Trophoblast cell (in vitro differentiated cells and primary cell): Measurements from ENCODE around the gene ZNF763.
A peak's percentile ranks its signal among the peaks of the same experiment; 100 is the strongest.

Experiments
- DNase-seq, 2 donors: peaks; one replicate each; pipeline ENCODE4 v3.0.0-alpha.2; 2016
- H2AFZ ChIP-seq: 2 replicates; pipeline ENCODE4 v1.6.1; 2013; ENCODE audit warnings: low read length, moderate library complexity, mild to moderate bottlenecking; ENCODE audit not compliant: insufficient read depth, poor library complexity
- H2AK5ac ChIP-seq: 2 replicates; pipeline ENCODE4 v1.6.1; 2013; ENCODE audit warnings: mild to moderate bottlenecking, low read length
- H2BK120ac ChIP-seq: 2 replicates; pipeline ENCODE4 v1.6.1; 2013; ENCODE audit warnings: low read length, mild to moderate bottlenecking, moderate library complexity; ENCODE audit not compliant: insufficient read depth, poor library complexity
- H2BK12ac ChIP-seq: 2 replicates; pipeline ENCODE4 v1.6.1; 2013; ENCODE audit warnings: mild to moderate bottlenecking, low read length, moderate library complexity
- H2BK5ac ChIP-seq: 2 replicates; pipeline ENCODE4 v1.6.1; 2013; ENCODE audit warnings: low read length, low read depth, moderate library complexity, mild to moderate bottlenecking; ENCODE audit not compliant: poor library complexity
- H3K14ac ChIP-seq: 2 replicates; pipeline ENCODE4 v1.6.1; 2013; ENCODE audit warnings: mild to moderate bottlenecking, low read length
- H3K18ac ChIP-seq: 2 replicates; pipeline ENCODE4 v1.6.1; 2013; ENCODE audit warnings: mild to moderate bottlenecking, low read length
- H3K23ac ChIP-seq: 2 replicates; pipeline ENCODE4 v1.6.1; 2013; ENCODE audit warnings: low read length
- H3K27ac ChIP-seq: 2 replicates; pipeline ENCODE4 v1.5.1; 2013; ENCODE audit warnings: low read depth, mild to moderate bottlenecking, inconsistent platforms, low read length, moderate library complexity
- H3K27me3 ChIP-seq: 2 replicates; pipeline ENCODE4 v1.6.1; 2013; ENCODE audit warnings: inconsistent platforms, mild to moderate bottlenecking, low read length, moderate library complexity; ENCODE audit not compliant: insufficient read depth
- H3K36me3 ChIP-seq, 2 experiments: 1 replicate in 1 of 2; 2 replicates in 1 of 2; pipeline ENCODE4 v1.6.1; 2013; ENCODE audit warnings: low read length in 2 of 2, mild to moderate bottlenecking in 2 of 2, moderate library complexity in 1 of 2; ENCODE audit not compliant: insufficient read depth in 2 of 2, control insufficient read depth in 1 of 2
- H3K4ac ChIP-seq: 2 replicates; pipeline ENCODE4 v1.6.1; 2013; ENCODE audit warnings: low read depth, mild to moderate bottlenecking, low read length, moderate library complexity
- H3K4me1 ChIP-seq, 2 experiments: 1 replicate in 1 of 2; 2 replicates in 1 of 2; pipeline ENCODE4 v1.6.1; 2013; ENCODE audit warnings: low read length in 2 of 2, mild to moderate bottlenecking in 2 of 2, moderate library complexity in 1 of 2; ENCODE audit not compliant: insufficient read depth in 2 of 2, control insufficient read depth in 1 of 2
- H3K4me2 ChIP-seq: 2 replicates; pipeline ENCODE4 v1.6.1; 2013; ENCODE audit warnings: inconsistent platforms, mild to moderate bottlenecking, low read length, moderate library complexity
- H3K4me3 ChIP-seq: 2 replicates; pipeline ENCODE4 v1.5.1; 2013; ENCODE audit warnings: mild to moderate bottlenecking, low read depth, low read length, inconsistent platforms
- H3K79me1 ChIP-seq: one replicate; pipeline ENCODE4 v1.6.1; 2013; ENCODE audit warnings: low read length
- H3K79me2 ChIP-seq: 2 replicates; pipeline ENCODE4 v1.6.1; 2013; ENCODE audit warnings: low read length, mild to moderate bottlenecking; ENCODE audit not compliant: control insufficient read depth, insufficient read depth, poor library complexity
- H3K9ac ChIP-seq: 2 replicates; pipeline ENCODE4 v1.6.1; 2013; ENCODE audit warnings: mild to moderate bottlenecking, low read length
- H3K9me3 ChIP-seq: 2 replicates; pipeline ENCODE4 v1.6.1; 2013; ENCODE audit warnings: low read depth, mild to moderate bottlenecking, control low read depth, inconsistent platforms, low read length; ENCODE audit not compliant: insufficient read depth
- H4K12ac ChIP-seq: 2 replicates; pipeline ENCODE4 v1.6.1; 2013; ENCODE audit warnings: low read depth, mild to moderate bottlenecking, low read length, moderate library complexity
- H4K8ac ChIP-seq: 2 replicates; pipeline ENCODE4 v1.6.1; 2013; ENCODE audit warnings: low read depth, mild to moderate bottlenecking, low read length, moderate library complexity
- H4K91ac ChIP-seq: one replicate; pipeline ENCODE4 v1.6.1; 2013; ENCODE audit warnings: low read depth, mild to moderate bottlenecking, low read length, moderate library complexity
- WGBS: extraction: QIAGEN DNeasy Blood & Tissue Kit; methylation state at CpG from one replicate; pipeline ENCODE4 v1.1.7; 2013; ENCODE audit warnings: missing lambda C conversion rate; ENCODE audit not compliant: insufficient read length, insufficient coverage; ENCODE audit errors: extremely low coverage; 5-methylcytosine and 5-hydroxymethylcytosine counted together

Gene ZNF763

DNA sequence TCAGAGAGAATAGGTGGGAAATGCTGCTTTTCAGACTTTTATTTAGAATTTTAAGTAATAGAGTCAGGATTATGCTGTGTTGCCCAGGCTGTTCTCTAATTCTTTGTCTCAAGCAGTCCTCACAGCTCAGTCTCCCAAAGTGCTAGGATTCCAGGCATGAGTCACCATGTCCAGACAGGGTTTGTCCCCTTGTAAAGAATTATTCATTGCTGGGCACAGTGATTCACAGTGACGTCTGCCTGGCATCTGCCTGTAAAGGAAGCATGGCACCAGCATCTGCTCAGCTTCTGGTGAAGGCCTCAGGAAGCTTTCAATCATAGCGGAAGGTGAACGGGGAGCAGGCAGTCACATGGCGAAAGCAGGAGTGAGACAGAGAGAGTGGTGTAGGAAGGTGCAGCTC is 17.7 kb downstream of the ZNF763 start:
- no peak overlapping the region for H3K23ac ChIP-seq

DNA sequence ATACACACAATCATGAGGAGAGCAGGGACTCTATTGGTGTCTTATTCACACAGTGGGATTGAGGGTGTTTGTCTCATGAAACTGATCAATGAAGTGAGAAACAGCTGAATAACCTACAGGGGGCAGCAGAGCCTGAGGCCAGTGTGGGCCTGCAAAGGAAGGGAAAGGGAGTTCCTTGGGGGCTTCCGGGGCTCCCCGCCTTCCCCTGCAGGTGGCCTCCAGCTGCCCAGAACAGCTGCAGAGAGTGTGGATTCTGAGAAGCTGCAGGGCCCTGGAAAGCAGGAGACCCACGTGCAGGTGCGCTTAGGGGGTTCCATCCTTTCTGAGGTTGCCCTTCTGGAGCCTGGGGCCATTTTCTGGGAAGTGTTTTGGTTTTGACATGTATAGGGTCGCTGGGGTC is 20.1 kb downstream of the ZNF763 start:
- Histone ChIP-seq H3K23ac (no peak overlapping the region), H4K12ac (no peak overlapping the region), H2AK5ac (no peak overlapping the region), H3K4me2 (no peak overlapping the region), H3K4ac (no peak overlapping the region), H3K14ac (no peak overlapping the region), H2BK12ac (no peak overlapping the region), H3K36me3 (peaks cover 2 to 4% of the 10 kb centered on the region in 2 experiments), H3K27ac (no peak overlapping the region), H3K9ac (no peak overlapping the region), H3K18ac (no peak overlapping the region), H3K27me3 (no peaks in the 10 kb centered on the region), H2BK120ac (no peak overlapping the region), H3K79me2 (peaks cover 3% of the 10 kb centered on the region), H3K9me3 (peaks cover 14% of the 10 kb centered on the region), H4K91ac (no peak overlapping the region), H4K8ac (no peak overlapping the region), H3K4me3 (no peak overlapping the region), H3K4me1 (no peaks in the 10 kb centered on the region), H2BK5ac (no peak overlapping the region), H2AFZ (no peak overlapping the region), H3K79me1 (peaks cover 3% of the 10 kb centered on the region)
- no CpG with 5 or more reads among the region's 5 CpGs for WGBS
- no peak for DNase-seq

More for the DNA sequence above, 17.7 kb downstream of the ZNF763 start:
- no peak overlapping the region for H2AK5ac ChIP-seq
- no peak overlapping the region for H3K4me3 ChIP-seq
- no peak overlapping the region for H4K8ac ChIP-seq
- H2BK5ac ChIP-seq, result no peak overlapping the region
- no peak overlapping the region for H3K18ac ChIP-seq
- H3K27me3 ChIP-seq, result no peaks in the 10 kb centered on the region
- H3K36me3 ChIP-seq, result peaks cover 4 to 8% of the 10 kb centered on the region in 2 experiments
- H3K27ac ChIP-seq, result no peak overlapping the region
- H3K9ac ChIP-seq, result no peak overlapping the region
- H3K79me2 ChIP-seq, result no peaks in the 10 kb centered on the region
- peaks cover 19% of the 10 kb centered on the region for H3K9me3 ChIP-seq
- peaks cover under 1% of the 10 kb centered on the region for H3K79me1 ChIP-seq
- H4K12ac ChIP-seq, result no peak overlapping the region
- no peak overlapping the region for H2BK12ac ChIP-seq
- H3K14ac ChIP-seq, result no peak overlapping the region
- no peak overlapping the region for H3K4ac ChIP-seq
- peak; percentile 61 to 65 for DNase-seq
- H3K4me1 ChIP-seq, result no peaks in the 10 kb centered on the region
- no CpG with 5 or more reads among the region's 4 CpGs for WGBS
- H2AFZ ChIP-seq, result no peak overlapping the region
- H2BK120ac ChIP-seq, result no peak overlapping the region
- H4K91ac ChIP-seq, result no peak overlapping the region
- H3K4me2 ChIP-seq, result no peak overlapping the region

DNA sequence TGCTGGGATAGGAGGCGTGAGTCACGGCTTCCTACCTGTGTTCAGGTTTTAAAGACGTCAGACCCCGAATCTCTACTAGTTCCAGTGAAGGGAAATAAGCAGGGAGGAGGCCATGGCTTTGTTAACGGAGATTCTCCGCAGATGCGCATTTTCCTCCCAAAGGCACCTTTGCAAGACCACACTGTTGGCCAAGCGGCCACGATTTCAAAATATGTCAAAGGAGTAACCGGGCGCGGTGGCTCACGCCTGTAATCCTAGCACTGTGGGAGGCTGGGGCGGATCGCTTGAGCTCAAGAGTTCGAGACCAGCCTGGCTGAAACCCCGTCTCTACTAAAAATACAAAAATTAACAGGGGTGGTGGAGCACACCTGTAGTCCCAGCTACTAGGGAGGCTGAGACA is 21.9 kb downstream of the ZNF763 start:
- Histone ChIP-seq H3K79me1 (peaks cover 3% of the 10 kb centered on the region), H2BK5ac (no peak overlapping the region), H3K9ac (no peak overlapping the region), H3K27ac (no peak overlapping the region), H3K9me3 (peaks cover 4% of the 10 kb centered on the region), H3K27me3 (no peaks in the 10 kb centered on the region), H2BK120ac (no peak overlapping the region), H4K91ac (no peak overlapping the region), H2BK12ac (no peak overlapping the region), H3K36me3 (peaks cover 0 to 2% of the 10 kb centered on the region in 2 experiments), H3K4ac (no peak overlapping the region), H3K18ac (no peak overlapping the region), H3K4me3 (no peak overlapping the region), H4K12ac (no peak overlapping the region), H3K14ac (no peak overlapping the region), H2AFZ (no peak overlapping the region), H2AK5ac (no peak overlapping the region), H3K4me2 (no peak overlapping the region), H3K4me1 (no peaks in the 10 kb centered on the region), H4K8ac (no peak overlapping the region), H3K79me2 (peaks cover 3% of the 10 kb centered on the region), H3K23ac (no peak overlapping the region)
- peak; percentile 7 to 26 for DNase-seq
- no CpG with 5 or more reads among the region's 17 CpGs for WGBS

DNA sequence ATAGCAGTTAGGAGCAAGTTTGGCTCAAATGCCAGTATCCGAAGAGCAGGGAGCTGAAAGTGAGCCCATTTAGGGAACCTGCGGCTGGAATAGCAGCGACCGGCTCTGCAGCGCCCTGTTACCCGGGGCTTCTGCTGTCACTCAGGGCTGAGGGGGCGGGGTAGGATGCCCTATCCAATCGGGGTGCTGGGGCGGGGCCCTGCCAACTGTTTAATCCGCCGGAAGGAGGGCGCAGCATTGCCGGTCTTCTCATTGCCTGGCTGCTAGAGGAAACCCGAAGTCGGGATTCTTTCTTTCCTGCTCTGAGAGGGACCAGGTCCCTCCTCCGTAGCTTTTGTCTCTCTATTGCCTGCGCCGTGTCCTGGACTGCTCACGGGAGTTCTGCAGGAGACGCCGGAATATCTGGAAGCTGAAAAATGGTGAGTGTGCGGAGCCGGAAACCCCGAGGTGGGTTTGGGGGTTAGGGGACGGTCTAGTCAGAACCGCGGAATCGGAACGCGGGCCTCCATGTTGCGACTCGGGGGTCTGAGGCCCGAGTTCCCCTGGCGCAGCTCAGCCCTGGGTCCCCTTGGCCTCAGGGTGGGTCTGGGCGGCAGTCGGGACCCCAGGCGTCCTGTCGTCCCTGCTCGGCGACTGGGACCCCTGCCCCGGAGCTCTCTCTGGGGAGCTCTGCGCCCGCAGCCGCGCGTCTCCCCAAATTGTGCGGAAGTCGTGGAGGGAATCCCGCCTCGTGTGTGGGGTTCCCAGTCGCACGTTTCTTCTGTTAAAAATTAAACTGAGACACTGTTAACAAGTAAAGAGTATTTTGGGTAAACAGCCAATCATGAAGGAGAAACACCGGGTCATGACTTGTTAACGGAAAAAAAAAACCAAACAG is 22.8 kb downstream of the ZNF763 start:
- peak overlapping the region; percentile 39 for H3K4ac ChIP-seq
- H3K36me3 ChIP-seq, result peaks cover 0 to under 1% of the 10 kb centered on the region in 2 experiments
- no peak overlapping the region for H2BK120ac ChIP-seq
- H3K9me3 ChIP-seq, result peaks cover 3% of the 10 kb centered on the region
- H3K27ac ChIP-seq, result peak overlapping the region; percentile 75
- H2BK5ac ChIP-seq, result peak overlapping the region; percentile 43
- peak overlapping the region; percentile 65 for H2AFZ ChIP-seq
- peak overlapping the region; percentile 83 for H4K8ac ChIP-seq
- H2BK12ac ChIP-seq, result no peak overlapping the region
- peak overlapping the region; percentile 47 for H3K14ac ChIP-seq
- peaks cover 3% of the 10 kb centered on the region for H3K79me2 ChIP-seq
- H3K23ac ChIP-seq, result no peak overlapping the region
- peak overlapping the region; percentile 60 for H4K91ac ChIP-seq
- H3K18ac ChIP-seq, result peak overlapping the region; percentile 71
- peaks cover 3% of the 10 kb centered on the region for H3K79me1 ChIP-seq
- no peaks in the 10 kb centered on the region for H3K4me1 ChIP-seq
- peak overlapping the region; percentile 92 for H3K9ac ChIP-seq
- no peak overlapping the region for H2AK5ac ChIP-seq
- H3K4me2 ChIP-seq, result peak overlapping the region; percentile 97
- peak overlapping the region; percentile 88 for H3K4me3 ChIP-seq
- peak overlapping the region; percentile 11 for H4K12ac ChIP-seq
- H3K27me3 ChIP-seq, result no peaks in the 10 kb centered on the region
- no CpG with 5 or more reads among the region's 54 CpGs for WGBS
- DNase-seq, result peak; percentile 94 to 95
